GM13977 (cell line): ENCODE results near the gene PAOX.
"Not testable (repeated sequence)": the region's sequence is repeated elsewhere in the genome, so short reads cannot be mapped to it uniquely, and the experiment has no call there.

Source experiments
- DNase-seq: peaks from one replicate; pipeline ENCODE4 v3.0.0; 2012; ENCODE audit warnings: low spot score
- CTCF ChIP-seq: IDR thresholded peaks from 2 replicates; pipeline ENCODE4 v1.5.1; 2012; ENCODE audit warnings: mild to moderate bottlenecking, control low read depth; ENCODE audit not compliant: insufficient read depth; ENCODE audit errors: extremely low read depth, missing control alignments
- in situ Hi-C: fragments of 300-500 bp; cut with MboI; formaldehyde crosslinking; loops from one replicate; pipeline ENCODE4 v1.12.0; 2022; ENCODE audit warnings: low sequenced_read_pairs, low pct_unique_long_range_greater_than_20kb, mixed read lengths, inconsistent platforms; ENCODE audit not compliant: unreplicated experiment

Gene PAOX

DNA sequence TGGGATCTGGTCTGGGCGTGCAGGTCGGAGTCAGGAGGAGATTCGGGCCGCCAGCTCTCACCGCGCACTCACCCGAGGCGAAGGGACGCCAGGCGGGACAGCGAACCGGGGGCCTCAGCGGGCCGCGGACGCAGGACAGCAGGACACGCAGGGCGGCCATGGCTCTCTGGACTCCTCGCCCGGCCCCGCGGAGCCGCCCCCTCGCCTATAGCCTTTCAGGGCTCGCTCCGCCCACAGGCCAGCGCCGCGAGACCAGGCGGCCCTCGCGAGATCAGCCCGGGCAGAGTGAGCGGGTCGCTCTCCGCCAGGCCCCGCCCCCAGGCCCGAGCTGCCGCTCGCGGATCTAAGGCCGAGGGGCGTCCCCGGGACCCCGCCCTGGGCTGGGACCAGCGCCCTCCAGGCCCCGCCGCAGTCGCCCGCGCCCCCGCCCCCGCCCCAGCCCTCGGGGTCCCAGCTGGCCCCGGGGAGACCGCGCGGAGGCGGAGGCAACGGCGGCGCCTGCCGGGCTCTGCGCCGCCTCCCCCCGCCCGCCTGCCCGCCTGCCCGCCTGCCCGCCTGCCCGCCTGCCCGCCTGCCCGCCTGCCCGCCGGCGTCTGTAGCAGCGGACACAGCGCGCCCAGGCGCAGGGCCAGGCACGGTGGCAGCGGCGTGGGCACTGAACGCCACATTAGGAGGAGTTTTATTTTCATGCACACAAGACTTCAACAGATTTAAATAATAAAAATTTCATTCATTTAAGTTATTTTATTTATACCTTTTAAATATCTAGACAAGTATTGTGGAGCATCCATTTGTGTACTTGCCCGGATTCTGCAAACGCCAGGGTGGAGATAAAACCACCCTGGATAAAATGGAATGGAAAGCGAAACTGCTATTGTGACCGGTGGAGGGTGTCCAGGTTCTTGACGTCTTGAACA lies 5.6 kb upstream of the PAOX start, which contains the start of gene ECHS1:
Gene ECHS1, minus strand, starts transcription at position 181 of the 917 bp plus-strand sequence. Its CDS starts 21 bp downstream, at position 160.
- no peak for TF ChIP-seq CTCF
- in situ Hi-C loops: no loop called here
- DNase-seq: peak; percentile 100

DNA sequence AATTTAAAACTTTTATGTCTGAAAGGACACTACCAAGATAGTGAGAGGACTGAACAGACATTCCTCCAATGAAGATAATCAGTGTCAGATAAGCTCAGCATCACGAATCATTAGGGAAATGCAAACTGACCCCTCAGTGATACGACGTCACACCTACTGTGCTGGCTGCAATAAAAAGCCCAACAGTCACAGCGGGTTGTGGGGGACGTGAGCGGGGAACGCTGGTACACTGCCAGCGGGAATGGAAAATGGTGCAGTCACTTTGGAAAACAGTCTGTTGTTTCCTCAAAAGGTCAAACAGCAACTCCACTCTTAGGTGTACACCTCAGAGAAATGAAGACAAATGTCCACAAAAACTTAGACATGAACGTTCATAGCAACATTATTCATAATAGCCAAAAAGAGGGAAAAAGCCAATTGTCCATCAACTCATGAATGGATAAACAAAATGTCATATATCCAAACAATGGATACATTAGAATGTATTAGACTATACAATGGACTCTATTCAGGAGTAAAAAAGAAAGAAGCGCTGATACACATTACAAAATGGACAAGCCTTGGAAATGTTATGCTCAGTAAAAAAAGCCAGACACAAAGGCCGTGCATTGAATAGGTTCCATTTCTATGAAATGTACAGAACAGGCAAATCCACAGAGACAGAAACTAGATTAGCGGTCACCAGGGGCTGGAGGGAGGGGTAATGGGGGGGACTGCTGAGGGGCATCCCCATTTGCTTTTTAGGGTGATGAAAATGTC lies 3.5 kb upstream of the PAOX start:
- in situ Hi-C loops: no loop called here
- TF ChIP-seq CTCF: no peak
- no peak for DNase-seq

- in situ Hi-C loops, DNase-seq: not testable (repeated sequence)
Measured at GRCh38 chr10:133376183-133376582, 2.9 kb upstream of the PAOX start.

DNA sequence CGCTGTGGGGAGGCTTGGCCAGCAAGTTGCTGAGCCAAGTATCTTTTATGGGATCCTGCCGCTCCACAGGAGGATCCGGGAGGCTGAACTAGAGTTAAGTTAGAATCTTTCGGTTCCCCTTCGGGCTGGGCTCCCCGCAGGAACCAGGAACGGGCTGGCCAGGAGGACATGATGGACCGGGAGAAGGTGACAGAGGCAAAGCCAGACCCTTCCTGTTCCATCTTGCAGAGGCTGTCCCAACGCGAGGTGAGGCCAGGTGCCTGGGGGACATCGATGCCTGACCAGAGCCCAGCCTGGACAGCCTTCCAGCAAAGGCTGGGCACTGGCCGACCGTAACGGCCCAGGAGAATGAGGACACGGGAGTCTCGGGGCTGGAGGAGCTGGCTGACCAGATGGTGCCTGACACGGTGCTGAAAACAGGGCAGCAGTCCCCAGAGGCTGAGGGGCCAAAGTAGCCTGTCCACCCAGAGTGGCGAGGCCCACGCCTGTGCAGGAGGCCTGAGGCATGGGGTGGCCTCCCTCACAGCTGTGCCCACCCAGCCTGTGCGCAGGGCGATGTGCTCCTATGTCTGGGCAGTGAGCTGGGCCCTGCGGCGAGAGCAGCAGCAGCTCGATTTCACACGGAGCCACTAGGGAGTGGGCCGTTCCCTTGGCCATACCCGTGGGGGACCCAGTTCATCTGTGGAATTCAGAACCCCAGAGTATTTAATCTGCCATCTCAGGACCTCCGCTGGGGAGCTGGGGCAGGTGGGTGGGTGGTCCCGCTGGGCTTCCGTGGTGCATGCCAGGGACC lies 1.8 kb upstream of the PAOX start:
- no peak for TF ChIP-seq CTCF
- in situ Hi-C loops: no loop called here
- DNase-seq: no peak

GRCh38 chr10:133377818-133378250 lies 1.2 kb upstream of the PAOX start:
- TF ChIP-seq CTCF: no peak
- in situ Hi-C loops: no loop called here
- no peak for DNase-seq

GRCh38 chr10:133378251-133379096 lies 588 bp upstream of the PAOX start:
- no peak for TF ChIP-seq CTCF
- in situ Hi-C loops: no loop called here
- peak; percentile 79 for DNase-seq
